KMS-11 (cell line): Measurements from ENCODE around the gene ITSN1.
"Not testable (repeated sequence)": the region's sequence is repeated elsewhere in the genome, so short reads cannot be mapped to it uniquely, and the experiment has no call there.

Source experiments
- H2AFZ ChIP-seq: fragments of 200-600 bp; sonication (generic); 2 replicates; pipeline ENCODE4 v1.6.1; 2016; ENCODE audit warnings: antibody characterized with exemption, mixed run types, low read depth
- H3K27ac ChIP-seq: fragments of 200-600 bp; sonication (generic); 2 replicates; pipeline ENCODE4 v1.6.1; 2016; ENCODE audit warnings: mild to moderate bottlenecking, mixed run types
- H3K27me3 ChIP-seq: fragments of 200-600 bp; sonication (generic); 2 replicates; pipeline ENCODE4 v1.6.1; 2017; ENCODE audit warnings: mild to moderate bottlenecking, low read depth, mixed run types, moderate library complexity; ENCODE audit not compliant: insufficient read depth
- H3K36me3 ChIP-seq: fragments of 200-600 bp; sonication (generic); 2 replicates; pipeline ENCODE4 v1.6.1; 2017; ENCODE audit warnings: mild to moderate bottlenecking, mixed run types; ENCODE audit not compliant: insufficient read depth
- H3K4me1 ChIP-seq: fragments of 200-600 bp; sonication (generic); 2 replicates; pipeline ENCODE4 v1.6.1; 2016; ENCODE audit warnings: mild to moderate bottlenecking, low read depth, mixed run types; ENCODE audit not compliant: poor library complexity, severe bottlenecking
- H3K4me2 ChIP-seq: fragments of 200-600 bp; sonication (generic); 2 replicates; pipeline ENCODE4 v1.7.0; 2016; ENCODE audit warnings: mild to moderate bottlenecking, mixed run types
- H3K4me3 ChIP-seq: fragments of 200-600 bp; sonication (generic); IDR thresholded peaks from 2 replicates; pipeline ENCODE4 v1.6.1; 2017; ENCODE audit warnings: low read depth, low read length, mixed read lengths; ENCODE audit not compliant: insufficient read depth
- H3K79me2 ChIP-seq: fragments of 200-600 bp; sonication (generic); 2 replicates; pipeline ENCODE4 v1.6.1; 2016; ENCODE audit warnings: low read depth, mixed run types; ENCODE audit not compliant: insufficient read depth
- H3K9ac ChIP-seq: fragments of 200-600 bp; sonication (generic); 2 replicates; pipeline ENCODE4 v1.6.1; 2016; ENCODE audit warnings: mild to moderate bottlenecking, mixed run types
- H4K20me1 ChIP-seq: fragments of 200-600 bp; sonication (generic); 2 replicates; pipeline ENCODE4 v1.6.1; 2016; ENCODE audit warnings: mild to moderate bottlenecking, mixed run types; ENCODE audit not compliant: insufficient read depth
- TF ChIP-seq, protein P1 (sequence below): fragments of 200-600 bp; sonication (generic); conservative IDR thresholded peaks from 2 replicates; pipeline ENCODE4 v1.6.1; 2017; ENCODE audit warnings: low read depth, mild to moderate bottlenecking, antibody characterized with exemption, low read length, moderate library complexity, mixed read lengths

Gene ITSN1

DNA sequence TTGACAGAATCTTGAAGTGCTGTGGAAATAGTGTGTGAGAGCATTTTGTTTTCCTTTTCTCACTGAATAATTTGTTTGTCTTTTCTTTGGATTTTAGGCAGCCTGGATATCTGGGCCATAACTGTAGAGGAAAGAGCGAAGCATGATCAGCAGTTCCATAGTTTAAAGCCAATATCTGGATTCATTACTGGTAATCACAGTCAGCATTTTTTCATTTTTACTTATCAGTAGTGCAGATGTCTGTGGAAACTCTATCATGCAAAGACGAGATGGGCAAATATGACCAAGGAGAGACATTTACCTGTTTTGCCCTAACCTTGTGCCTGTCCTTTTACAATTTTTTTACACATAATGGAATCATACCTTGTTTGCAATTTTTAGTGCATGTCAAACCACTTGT, 78.8 kb downstream of the ITSN1 start:
- H3K36me3 ChIP-seq, result no peaks in the 10 kb centered on the region
- H3K79me2 ChIP-seq, result no peaks in the 10 kb centered on the region
- no peaks in the 10 kb centered on the region for H3K4me1 ChIP-seq
- no peak overlapping the region for H3K27ac ChIP-seq
- TF ChIP-seq, protein P1, sequence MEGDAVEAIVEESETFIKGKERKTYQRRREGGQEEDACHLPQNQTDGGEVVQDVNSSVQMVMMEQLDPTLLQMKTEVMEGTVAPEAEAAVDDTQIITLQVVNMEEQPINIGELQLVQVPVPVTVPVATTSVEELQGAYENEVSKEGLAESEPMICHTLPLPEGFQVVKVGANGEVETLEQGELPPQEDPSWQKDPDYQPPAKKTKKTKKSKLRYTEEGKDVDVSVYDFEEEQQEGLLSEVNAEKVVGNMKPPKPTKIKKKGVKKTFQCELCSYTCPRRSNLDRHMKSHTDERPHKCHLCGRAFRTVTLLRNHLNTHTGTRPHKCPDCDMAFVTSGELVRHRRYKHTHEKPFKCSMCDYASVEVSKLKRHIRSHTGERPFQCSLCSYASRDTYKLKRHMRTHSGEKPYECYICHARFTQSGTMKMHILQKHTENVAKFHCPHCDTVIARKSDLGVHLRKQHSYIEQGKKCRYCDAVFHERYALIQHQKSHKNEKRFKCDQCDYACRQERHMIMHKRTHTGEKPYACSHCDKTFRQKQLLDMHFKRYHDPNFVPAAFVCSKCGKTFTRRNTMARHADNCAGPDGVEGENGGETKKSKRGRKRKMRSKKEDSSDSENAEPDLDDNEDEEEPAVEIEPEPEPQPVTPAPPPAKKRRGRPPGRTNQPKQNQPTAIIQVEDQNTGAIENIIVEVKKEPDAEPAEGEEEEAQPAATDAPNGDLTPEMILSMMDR, result no peak
- no peaks in the 10 kb centered on the region for H3K27me3 ChIP-seq
- no peaks in the 10 kb centered on the region for H4K20me1 ChIP-seq
- no peak overlapping the region for H2AFZ ChIP-seq
- H3K9ac ChIP-seq, result no peak overlapping the region
- H3K4me2 ChIP-seq, result no peak overlapping the region
- H3K4me3 ChIP-seq, result no peak overlapping the region

DNA sequence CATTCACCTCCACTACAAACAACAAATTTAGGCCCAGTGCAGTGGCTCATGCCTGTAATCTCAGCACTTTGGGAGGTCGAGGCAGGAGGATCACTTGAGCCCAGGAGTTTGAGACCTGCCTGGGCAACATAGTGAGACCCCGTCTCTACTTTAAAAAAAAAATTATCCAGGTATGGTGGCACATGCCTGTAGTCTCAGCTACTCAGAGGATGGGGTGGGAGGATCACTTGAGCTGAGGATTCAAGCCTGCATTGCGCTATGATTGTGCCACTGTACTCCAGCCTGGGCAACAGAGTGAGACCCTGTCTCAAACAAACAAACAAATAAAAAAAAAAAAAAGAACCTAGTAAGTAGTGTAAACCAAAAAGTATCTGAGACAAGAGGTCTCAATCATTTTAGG, 86.8 kb downstream of the ITSN1 start:
- not testable (repeated sequence) for H3K27ac ChIP-seq, H2AFZ ChIP-seq, H3K27me3 ChIP-seq, H3K79me2 ChIP-seq, H3K4me2 ChIP-seq, H3K36me3 ChIP-seq, H3K4me1 ChIP-seq, H4K20me1 ChIP-seq, H3K4me3 ChIP-seq, H3K9ac ChIP-seq

DNA sequence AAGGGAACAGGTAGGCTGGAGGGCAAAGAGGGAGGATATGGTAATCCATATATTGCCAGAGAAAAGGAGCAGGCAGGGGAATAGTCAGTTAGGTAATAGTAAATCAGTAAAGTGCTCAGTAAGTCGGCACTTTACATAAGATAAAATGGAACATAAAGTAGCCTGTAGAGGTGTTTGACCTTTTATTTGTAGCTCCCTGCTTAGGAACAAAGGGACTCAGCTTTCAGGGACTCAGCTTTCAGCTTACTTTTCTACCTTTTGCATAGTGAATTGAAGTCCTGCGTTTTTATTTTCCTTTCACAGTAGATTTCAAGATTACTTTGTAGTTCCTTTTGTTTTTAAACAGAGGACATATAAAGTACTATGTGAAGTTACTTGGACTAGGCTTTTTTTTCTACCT, 87.3 kb downstream of the ITSN1 start:
- Histone ChIP-seq H3K4me1 (no peaks in the 10 kb centered on the region), H3K79me2 (no peaks in the 10 kb centered on the region), H2AFZ (no peak overlapping the region), H3K36me3 (no peaks in the 10 kb centered on the region), H3K4me2 (no peak overlapping the region), H3K9ac (no peak overlapping the region), H3K27me3 (no peaks in the 10 kb centered on the region), H4K20me1 (no peaks in the 10 kb centered on the region), H3K4me3 (no peak overlapping the region), H3K27ac (no peak overlapping the region)
- TF ChIP-seq, protein P1, result no peak

DNA sequence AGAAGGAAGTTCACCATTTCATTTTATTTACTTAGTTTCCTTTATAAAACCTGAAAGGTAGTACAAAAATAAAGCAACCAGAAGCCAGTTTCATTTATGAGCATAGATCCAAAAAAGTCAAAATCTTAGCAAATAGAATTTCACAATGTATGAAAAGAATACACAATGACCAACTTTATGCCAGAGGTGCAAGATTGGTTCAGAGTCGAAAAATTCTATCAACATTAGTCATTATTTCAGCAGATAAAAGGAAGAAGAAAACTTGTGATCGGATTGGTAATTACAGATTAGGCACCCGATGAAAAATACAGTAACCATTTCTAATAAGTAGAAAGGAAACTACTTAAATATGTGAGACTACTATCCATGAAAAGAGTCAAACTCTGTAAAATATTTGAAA, 89.1 kb downstream of the ITSN1 start:
- no peaks in the 10 kb centered on the region for H3K4me1 ChIP-seq

DNA sequence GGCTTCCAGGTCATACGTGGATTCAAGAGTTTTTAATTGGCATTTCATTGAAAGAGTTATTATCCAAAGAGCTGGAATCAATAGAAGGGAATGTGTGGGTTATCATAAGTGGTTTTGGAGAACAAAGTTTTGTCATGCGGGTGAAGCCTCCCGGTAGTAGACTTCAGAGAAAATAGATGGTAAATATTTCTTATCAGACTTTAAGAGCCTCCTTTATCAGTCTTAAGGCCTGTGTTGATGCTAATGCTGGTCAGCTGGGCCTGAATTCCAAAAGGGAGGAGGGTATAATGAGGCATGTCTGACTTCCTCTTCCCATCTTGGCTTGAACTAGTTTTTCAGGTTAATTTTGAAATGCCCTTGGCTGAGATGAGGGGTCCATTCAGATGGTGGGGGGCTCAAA, 89.7 kb downstream of the ITSN1 start:
- Histone ChIP-seq H2AFZ (no peak overlapping the region), H4K20me1 (no peaks in the 10 kb centered on the region), H3K27me3 (no peaks in the 10 kb centered on the region), H3K9ac (no peak overlapping the region), H3K4me3 (no peak overlapping the region), H3K4me2 (no peak overlapping the region), H3K4me1 (no peaks in the 10 kb centered on the region), H3K36me3 (no peaks in the 10 kb centered on the region), H3K79me2 (no peaks in the 10 kb centered on the region), H3K27ac (no peak overlapping the region)
- TF ChIP-seq, protein P1, result no peak

More for the DNA sequence above, 89.1 kb downstream of the ITSN1 start:
- Histone ChIP-seq H3K27ac (no peak overlapping the region), H3K27me3 (no peaks in the 10 kb centered on the region), H3K36me3 (no peaks in the 10 kb centered on the region), H3K4me2 (no peak overlapping the region), H3K9ac (no peak overlapping the region), H2AFZ (no peak overlapping the region), H3K79me2 (no peaks in the 10 kb centered on the region), H4K20me1 (no peaks in the 10 kb centered on the region), H3K4me3 (no peak overlapping the region)
- TF ChIP-seq, protein P1, result no peak
